Measurements from ENCODE around the gene NBR1.

DNA sequence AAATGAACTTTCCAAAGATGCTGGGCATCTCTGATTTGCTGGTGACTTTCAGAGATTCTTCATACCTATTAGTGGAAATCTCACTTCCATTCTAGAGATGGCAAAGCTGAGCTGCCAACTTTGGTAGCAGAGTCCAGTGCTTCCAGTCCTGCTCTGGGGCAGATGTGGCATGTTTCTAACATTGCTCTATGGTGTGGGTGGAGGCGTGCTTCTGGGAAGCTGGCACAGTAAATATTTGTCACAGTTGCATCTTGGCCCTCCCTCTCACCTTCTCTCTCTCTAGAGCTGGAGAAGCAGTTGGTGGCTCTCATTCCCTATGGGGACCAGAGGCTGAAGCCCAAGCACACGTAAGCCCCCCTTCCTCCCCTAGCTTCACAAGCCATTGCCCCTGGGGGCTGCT, 42.5 kb downstream of the NBR1 start:
- TF ChIP-seq, protein P1, sequence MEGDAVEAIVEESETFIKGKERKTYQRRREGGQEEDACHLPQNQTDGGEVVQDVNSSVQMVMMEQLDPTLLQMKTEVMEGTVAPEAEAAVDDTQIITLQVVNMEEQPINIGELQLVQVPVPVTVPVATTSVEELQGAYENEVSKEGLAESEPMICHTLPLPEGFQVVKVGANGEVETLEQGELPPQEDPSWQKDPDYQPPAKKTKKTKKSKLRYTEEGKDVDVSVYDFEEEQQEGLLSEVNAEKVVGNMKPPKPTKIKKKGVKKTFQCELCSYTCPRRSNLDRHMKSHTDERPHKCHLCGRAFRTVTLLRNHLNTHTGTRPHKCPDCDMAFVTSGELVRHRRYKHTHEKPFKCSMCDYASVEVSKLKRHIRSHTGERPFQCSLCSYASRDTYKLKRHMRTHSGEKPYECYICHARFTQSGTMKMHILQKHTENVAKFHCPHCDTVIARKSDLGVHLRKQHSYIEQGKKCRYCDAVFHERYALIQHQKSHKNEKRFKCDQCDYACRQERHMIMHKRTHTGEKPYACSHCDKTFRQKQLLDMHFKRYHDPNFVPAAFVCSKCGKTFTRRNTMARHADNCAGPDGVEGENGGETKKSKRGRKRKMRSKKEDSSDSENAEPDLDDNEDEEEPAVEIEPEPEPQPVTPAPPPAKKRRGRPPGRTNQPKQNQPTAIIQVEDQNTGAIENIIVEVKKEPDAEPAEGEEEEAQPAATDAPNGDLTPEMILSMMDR (conservative IDR thresholded peaks at IDR 0.05 in 1 of 2, IDR thresholded peaks at IDR 0.05 in 1 of 2; ENCODE audit: extremely low read depth in 1 of 2, insufficient read depth in 1 of 2, low read depth in 1 of 2, low read length in 2 of 2) = no peak
- no peak for TF ChIP-seq EZH2 (IDR thresholded peaks at IDR 0.05; ENCODE audit: borderline replicate concordance, low read length)

Measured in mammary epithelial cell (primary cell).